ENCODE measurements around the gene FHOD3.
"Not testable (repeated sequence)": the region's sequence is repeated elsewhere in the genome, so short reads cannot be mapped to it uniquely, and the experiment has no call there.

The FHOD3 gene

GRCh38 chr18:36814994-36815393, 517.5 kb downstream of the FHOD3 start:
- DNase-seq = no peak

- not testable (repeated sequence) for DNase-seq
These were observed 518.6 kb downstream of the FHOD3 start for GRCh38 chr18:36816096-36816495.

DNA sequence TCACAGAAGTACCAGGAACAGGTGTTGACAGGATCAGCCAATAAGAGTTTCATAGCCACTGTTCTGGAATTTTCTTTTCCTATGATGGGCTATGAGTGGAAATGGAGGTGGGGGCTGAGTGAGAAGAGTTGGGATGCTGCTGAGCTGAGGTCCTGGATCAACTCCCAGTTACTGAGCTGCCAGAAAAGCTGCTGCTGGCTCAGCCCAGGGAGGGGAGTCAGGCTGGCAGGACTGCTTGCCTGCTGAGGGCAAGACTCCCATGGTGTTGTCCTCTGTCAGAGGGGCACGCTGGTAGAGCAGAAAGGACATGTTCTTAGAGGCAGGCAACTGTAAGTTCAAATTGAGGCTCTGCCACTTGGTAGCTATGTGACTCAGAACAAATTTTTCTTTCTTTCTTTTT, 519.5 kb downstream of the FHOD3 start:
- no peak for DNase-seq

- no peak for DNase-seq
These were observed 521.1 kb downstream of the FHOD3 start for GRCh38 chr18:36818652-36819051.

DNA sequence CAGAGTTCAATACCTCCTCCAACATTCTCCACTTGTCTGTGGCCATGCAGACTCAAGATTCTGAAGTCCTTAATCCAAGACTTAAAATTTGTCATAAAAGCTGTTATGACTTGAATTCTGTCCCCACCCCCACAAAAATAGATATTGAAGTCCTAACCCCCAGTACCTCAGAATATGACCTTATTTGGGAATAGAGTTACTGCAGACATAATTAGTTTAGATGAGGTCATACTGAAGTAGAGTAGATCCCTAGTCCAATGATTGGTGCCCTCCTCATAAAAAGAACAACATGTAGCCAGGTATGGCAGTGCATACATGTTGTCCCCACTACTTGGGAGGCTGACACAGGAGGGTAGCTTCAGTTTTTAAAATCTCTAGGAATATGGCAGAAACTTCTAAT, 522.1 kb downstream of the FHOD3 start:
- no peak for DNase-seq

- DNase-seq = no peak
These were observed 524.2 kb downstream of the FHOD3 start for GRCh38 chr18:36821681-36822080.

GRCh38 chr18:36825526-36825925, 528.0 kb downstream of the FHOD3 start:
- DNase-seq = no peak

- no peak for DNase-seq
These were observed 529.0 kb downstream of the FHOD3 start for GRCh38 chr18:36826556-36826955.

GRCh38 chr18:36828157-36828629, 530.7 kb downstream of the FHOD3 start:
- DNase-seq = no peak

DNA sequence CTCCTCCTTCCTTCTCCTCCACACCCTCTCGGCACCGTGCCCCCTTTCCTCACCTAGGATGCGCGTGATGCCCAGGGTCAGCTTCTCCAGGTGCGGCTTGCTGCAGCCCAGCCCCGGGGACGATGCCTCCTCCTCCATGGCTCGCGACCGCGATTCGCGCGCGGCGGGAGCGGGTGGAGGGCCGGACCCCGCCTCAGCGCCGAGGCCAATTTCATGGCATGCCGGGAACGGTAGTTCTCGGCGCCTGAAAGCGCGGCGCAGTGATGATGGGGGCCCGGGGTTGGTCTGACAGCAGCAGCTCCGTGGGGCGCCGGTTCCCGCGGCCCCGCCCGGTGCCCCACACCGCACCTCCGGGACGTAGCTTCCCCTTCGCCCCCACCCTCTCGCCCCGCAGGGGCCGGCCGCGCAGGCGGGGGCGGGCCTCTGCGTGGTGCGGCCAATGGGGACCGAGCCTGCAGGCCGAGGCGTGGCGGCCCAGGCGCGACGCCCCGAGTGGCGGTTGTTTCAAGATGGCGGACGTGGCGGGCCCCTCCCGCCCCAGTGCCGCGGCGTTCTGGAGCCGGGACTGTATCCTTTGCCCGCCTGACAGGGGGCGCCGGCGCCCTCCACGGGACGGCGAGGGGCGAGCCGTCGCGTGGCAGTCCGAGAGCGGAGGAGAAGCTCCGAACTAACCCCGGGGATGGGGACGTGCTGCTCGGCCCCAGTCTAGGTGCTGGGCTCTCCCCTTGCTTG, 531.3 kb downstream of the FHOD3 start, which contains the start of the genes KIAA1328 and TPGS2:
Gene KIAA1328 (plus strand): TSS at position 498 of the 732 bp plus-strand sequence. CDS start 12 bp downstream, at position 510.
Gene TPGS2 (minus strand): TSS at position 373 of the 732 bp plus-strand sequence. CDS start 235 bp downstream, at position 138.
- peak; percentile 88 for DNase-seq

Data from NCI-H510A (cell line).